ENCODE measurements around the gene CABP7.

DNA sequence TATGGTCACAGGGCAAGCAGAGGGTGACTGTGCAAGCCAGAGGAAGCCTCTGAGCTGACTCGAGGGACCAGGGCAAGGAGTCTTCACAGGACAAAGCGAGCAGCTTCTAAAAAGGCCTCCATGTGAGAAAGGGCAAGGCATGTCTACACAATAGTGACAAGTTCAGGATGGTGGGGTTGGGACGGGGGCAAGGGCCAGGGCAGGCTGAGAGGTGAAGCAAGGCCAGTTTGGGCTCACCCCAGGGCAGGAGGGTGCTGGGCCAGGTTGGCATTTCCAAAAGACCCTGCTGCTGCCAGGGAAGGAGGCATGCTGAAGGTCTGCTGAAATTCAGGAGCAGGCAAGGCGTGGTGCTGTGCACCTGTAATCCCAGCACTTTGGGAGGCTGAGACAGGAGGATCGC, 12.3 kb upstream of the CABP7 start:
- no peak for TF ChIP-seq CTCF (IDR thresholded peaks at IDR 0.05)
- TF ChIP-seq EP300 (IDR thresholded peaks at IDR 0.05), result no peak
- TF ChIP-seq POLR2A (IDR thresholded peaks at IDR 0.05), result no peak

Measured in upper lobe of left lung (tissue), 4 donors.